Measurements from ENCODE around the gene GABARAP.

GRCh38 chr17:7240375-7240774 lies 1.9 kb downstream of the GABARAP start:
- TF ChIP-seq, protein P1, sequence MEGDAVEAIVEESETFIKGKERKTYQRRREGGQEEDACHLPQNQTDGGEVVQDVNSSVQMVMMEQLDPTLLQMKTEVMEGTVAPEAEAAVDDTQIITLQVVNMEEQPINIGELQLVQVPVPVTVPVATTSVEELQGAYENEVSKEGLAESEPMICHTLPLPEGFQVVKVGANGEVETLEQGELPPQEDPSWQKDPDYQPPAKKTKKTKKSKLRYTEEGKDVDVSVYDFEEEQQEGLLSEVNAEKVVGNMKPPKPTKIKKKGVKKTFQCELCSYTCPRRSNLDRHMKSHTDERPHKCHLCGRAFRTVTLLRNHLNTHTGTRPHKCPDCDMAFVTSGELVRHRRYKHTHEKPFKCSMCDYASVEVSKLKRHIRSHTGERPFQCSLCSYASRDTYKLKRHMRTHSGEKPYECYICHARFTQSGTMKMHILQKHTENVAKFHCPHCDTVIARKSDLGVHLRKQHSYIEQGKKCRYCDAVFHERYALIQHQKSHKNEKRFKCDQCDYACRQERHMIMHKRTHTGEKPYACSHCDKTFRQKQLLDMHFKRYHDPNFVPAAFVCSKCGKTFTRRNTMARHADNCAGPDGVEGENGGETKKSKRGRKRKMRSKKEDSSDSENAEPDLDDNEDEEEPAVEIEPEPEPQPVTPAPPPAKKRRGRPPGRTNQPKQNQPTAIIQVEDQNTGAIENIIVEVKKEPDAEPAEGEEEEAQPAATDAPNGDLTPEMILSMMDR (conservative IDR thresholded peaks at IDR 0.05 in 1 of 2, IDR thresholded peaks at IDR 0.05 in 1 of 2; ENCODE audit: low read depth in 1 of 2, low read length in 2 of 2) = no peak
- no peak for TF ChIP-seq EZH2 (IDR thresholded peaks at IDR 0.05; ENCODE audit: low read length, missing control alignments)

Measured in fibroblast of lung (primary cell).